T-helper 1 cell treated with Interleukin-12 subunit alpha and Interleukin-12 subunit beta and Interleukin-4 antibody, amounts not matched to agents 30 ng/mL and 1 ng/mL, for 36 hours (primary cell): ENCODE data around the gene CACNB4. TPM values are rescaled to one million over a fixed set of nuclear protein-coding genes. Genes with fewer than 3 reads are reported as not detected.

ENCODE experiments used
- intact Hi-C: fragments of 100-400 bp; cut with micrococcal nuclease; formaldehyde crosslinking; loops from one replicate; pipeline ENCODE4 v1.15.1; 2024
- total RNA-seq: library from RNA; stranded (reverse); gene quantifications from 2 replicates; pipeline ENCODE4 v1.2.3, GENCODE V29; 2022

The CACNB4 gene
- total RNA-seq, 1 donor from 2014 or later: 0.44 TPM

GRCh38 chr2:151977631-151978030, 121.2 kb downstream of the CACNB4 start:
- intact Hi-C loops: no loop called here

- intact Hi-C loops: no loop called here
Measured at GRCh38 chr2:151976945-151977353, 121.9 kb downstream of the CACNB4 start.

- intact Hi-C loops: no loop called here
Measured at GRCh38 chr2:151975460-151976414, 123.1 kb downstream of the CACNB4 start.

GRCh38 chr2:151974988-151975387, 123.9 kb downstream of the CACNB4 start:
- intact Hi-C loops: no loop called here

GRCh38 chr2:151973901-151974199, 125.0 kb downstream of the CACNB4 start:
- intact Hi-C loops: no loop called here

GRCh38 chr2:151973013-151973900, 125.6 kb downstream of the CACNB4 start:
- intact Hi-C loops: no loop called here

GRCh38 chr2:151972241-151973012, 126.4 kb downstream of the CACNB4 start:
- intact Hi-C loops: no loop called here

GRCh38 chr2:151971301-151972051, 127.4 kb downstream of the CACNB4 start:
- intact Hi-C loops: no loop called here

GRCh38 chr2:151968770-151969470, 129.9 kb downstream of the CACNB4 start:
- intact Hi-C loops: no loop called here

- intact Hi-C loops: no loop called here
Measured at GRCh38 chr2:151967829-151968722, 130.8 kb downstream of the CACNB4 start.

- intact Hi-C loops: no loop called here
Measured at GRCh38 chr2:151965884-151966283, 133.0 kb downstream of the CACNB4 start.

GRCh38 chr2:151961558-151961957, 137.3 kb downstream of the CACNB4 start:
- intact Hi-C loops: no loop called here

GRCh38 chr2:151959238-151959637, 139.6 kb downstream of the CACNB4 start:
- intact Hi-C loops: no loop called here

GRCh38 chr2:151953467-151953866, 145.4 kb downstream of the CACNB4 start:
- intact Hi-C loops: no loop called here

- intact Hi-C loops: no loop called here
Measured at GRCh38 chr2:151952691-151953456, 146.0 kb downstream of the CACNB4 start.

GRCh38 chr2:151947813-151948165, 151.1 kb downstream of the CACNB4 start:
- intact Hi-C loops: no loop called here

GRCh38 chr2:151946899-151947812, 151.7 kb downstream of the CACNB4 start:
- intact Hi-C loops: no loop called here
